Heart left ventricle (tissue), 16 donors: ENCODE data around the gene TDO2. TPM values are rescaled to one million over a fixed set of nuclear protein-coding genes. Genes with fewer than 3 reads are reported as not detected.

Experiments
- ATAC-seq, 4 donors: fragments of 200-7000 bp; cut with Tn5 transposase; one replicate each; pipeline ENCODE4 v1.9.1; 2020 to 2022; ENCODE audit warnings: moderate library complexity in 4 of 4, mild to moderate bottlenecking in 3 of 4, moderate number of reproducible peaks in 1 of 4
- DNase-seq, 5 donors: peaks; one replicate each; pipeline ENCODE4 v3.0.0-alpha.2; 2020
- H3K27ac ChIP-seq, 12 donors: fragments of 200-600 bp; sonication (generic) in 4 of 12; one replicate each; pipeline versions ENCODE4 v1.5.0 to v1.8.0; 2016 to 2022; ENCODE audit warnings: mild to moderate bottlenecking in 2 of 12
- H3K27me3 ChIP-seq, 9 donors: fragments of 200-600 bp; sonication (generic) in 2 of 9; one replicate each; pipeline versions ENCODE4 v1.5.1 to v1.8.0; 2016 to 2022; ENCODE audit warnings: mild to moderate bottlenecking in 3 of 9
- H3K36me3 ChIP-seq, 9 donors: fragments of 200-600 bp; sonication (generic) in 2 of 9; one replicate each; pipeline versions ENCODE4 v1.5.0 to v1.8.0; 2018 to 2022; ENCODE audit warnings: mild to moderate bottlenecking in 2 of 9
- H3K4me1 ChIP-seq, 12 donors: fragments of 200-600 bp; sonication (generic) in 4 of 12; one replicate each; pipeline versions ENCODE4 v1.5.0 to v1.8.0; 2016 to 2022; ENCODE audit warnings: mild to moderate bottlenecking in 3 of 12
- H3K4me3 ChIP-seq, 12 donors: fragments of 200-600 bp; sonication (generic) in 4 of 12; one replicate each; pipeline versions ENCODE4 v1.5.0 to v1.8.0; 2017 to 2022; ENCODE audit warnings: mild to moderate bottlenecking in 9 of 12, moderate library complexity in 4 of 12
- H3K9me3 ChIP-seq, 12 donors: fragments of 200-600 bp; sonication (generic) in 4 of 12; one replicate each; pipeline versions ENCODE4 v1.5.0 to v1.8.0; 2016 to 2022; ENCODE audit warnings: mild to moderate bottlenecking in 1 of 12
- CTCF ChIP-seq, 12 donors: fragments of 200-600 bp; sonication (generic) in 4 of 12; IDR thresholded peaks; one replicate each; pipeline versions ENCODE4 v1.5.0 to v1.8.0; 2018 to 2022; ENCODE audit warnings: antibody characterized with exemption in 12 of 12, mild to moderate bottlenecking in 5 of 12
- POLR2A ChIP-seq, 2 donors: fragments of 450-650 bp; IDR thresholded peaks; one replicate each; pipeline ENCODE4 v1.6.1; 2017; ENCODE audit warnings: antibody characterized with exemption in 2 of 2, mild to moderate bottlenecking in 2 of 2, moderate library complexity in 2 of 2
- WGBS, 4 donors: extraction: QIAGEN DNeasy Blood & Tissue Kit in 2 of 4; methylation state at CpG; one replicate each; pipeline versions ENCODE4 v1.1.5 to v1.1.7; 2013 to 2018; 5-methylcytosine and 5-hydroxymethylcytosine counted together
- intact Hi-C, 10 donors: fragments of 100-400 bp; cut with DNase I; formaldehyde crosslinking; loops; one replicate each; pipeline versions ENCODE4 v1.11.1 to v1.14.2; 2022
- polyA plus RNA-seq, 2 donors: library from polyadenylated mRNA; stranded (reverse); fragments of 200-250 nt; gene quantifications; one replicate each; pipeline ENCODE4 v1.2.3, GENCODE V29; 2013
- total RNA-seq, 9 donors: library from RNA; depleted of rRNA in 2 of 9; stranded (reverse); fragments of >200 nt in 2 of 9; fragmentation: NEBNext Ultra II Directional in 3 of 9; extraction: Animal tissue kit (Norgen Biotek cat#: 25700) in 3 of 9; gene quantifications; one replicate each; pipeline versions ENCODE4 v1.1.0 to v1.2.4, GENCODE V29; 2016 to 2023
- donor health status: ischemic (EF 13 %, LVEDD 7.1; RV severe dilation, severe dysfunction).
- donor health status: healthy with polysubstance abuse.
- donor health status: DM: no; HTN: yes; CAD: no.
- donor health status: DM: no; HTN: no; CAD: no.
- donor health status: ischemic (EF 25% LVEDD 6.9; RV normal size, moderate dysfunction).
- donor health status: ischemic (EF 25% LVEDD 5.7; RV mildly dilated, moderate dysfunction).
- donor health status: healthy.
- donor health status: DM: yes; HTN: yes; CAD: no.
- donor health status: ischemic (EF 35%, LVEDD 5.7; RV mildly dilated, moderate dysfunction).
- donor health status: nonischemic (EF 11% LVEDD 7.7; RV severe dilation, severe dysfunction).
- donor health status: DM: yes; HTN: yes; CAD: no.
- donor health status: PGD.
- donor health status: ischemic (EF 29% LVEDD 5.4; RV normal size, mild dysfunction).
- donor health status: nonischemic (EF 23%, LVEDD 6.1; RV moderate dilation, normal function).

Gene TDO2
- total and polyA plus RNA-seq, 11 donors = 0.04 to 1.5 (median 0.24) TPM; not detected in 7

- DNase-seq = peak in 3 of 5 donors; percentile 25 to 39 (median 32)
Measured at GRCh38 chr4:155906554-155907247, 3.2 kb downstream of the TDO2 start.

GRCh38 chr4:155907556-155907955, 4.1 kb downstream of the TDO2 start:
- H3K36me3 ChIP-seq = no peaks in the 10 kb centered on the region
- H3K4me3 ChIP-seq = no peak overlapping the region
- intact Hi-C loops = no loop called here
- no peaks in the 10 kb centered on the region for H3K9me3 ChIP-seq
- ATAC-seq = no peak
- H3K4me1 ChIP-seq = peaks cover 0 to 13% (median 0%) of the 10 kb centered on the region in 12 donors
- no peak for DNase-seq
- H3K27ac ChIP-seq = peak overlapping the region in 1 of 12 donors; percentile 61
- TF ChIP-seq POLR2A (IDR thresholded peaks at IDR 0.05) (no peak), CTCF (IDR thresholded peaks at IDR 0.05) (no peak)
- H3K27me3 ChIP-seq = no peaks in the 10 kb centered on the region
- WGBS, 4 donors = 64 to 77% (median 75%) methylated on average over 1 of the region's 1 CpG

More at GRCh38 chr4:155906554-155907247, 3.2 kb downstream of the TDO2 start:
- Histone ChIP-seq H3K36me3 (no peaks in the 10 kb centered on the region), H3K27me3 (no peaks in the 10 kb centered on the region), H3K9me3 (no peaks in the 10 kb centered on the region), H3K4me3 (no peak overlapping the region), H3K4me1 (peaks cover 0 to 13% (median 0%) of the 10 kb centered on the region in 12 donors), H3K27ac (peak overlapping the region in 1 of 12 donors; percentile 61)
- WGBS, 4 donors = 73 to 79% (median 76%) methylated on average over 6 of the region's 6 CpGs
- ATAC-seq = no peak
- TF ChIP-seq CTCF (IDR thresholded peaks at IDR 0.05) = no peak
- no peak for TF ChIP-seq POLR2A (IDR thresholded peaks at IDR 0.05)
- intact Hi-C loops = no loop called here

GRCh38 chr4:155908187-155909139, 5.0 kb downstream of the TDO2 start:
- Histone ChIP-seq H3K27me3 (no peaks in the 10 kb centered on the region), H3K36me3 (no peaks in the 10 kb centered on the region), H3K4me3 (no peak overlapping the region), H3K27ac (no peak overlapping the region), H3K4me1 (peaks cover 0 to 13% (median 0%) of the 10 kb centered on the region in 12 donors), H3K9me3 (no peaks in the 10 kb centered on the region)
- no peak for TF ChIP-seq CTCF (IDR thresholded peaks at IDR 0.05)
- no peak for TF ChIP-seq POLR2A (IDR thresholded peaks at IDR 0.05)
- 86 to 91% (median 90%) methylated on average over 4 of the region's 4 CpGs for WGBS, 4 donors
- DNase-seq (no peak), ATAC-seq (no peak)
- intact Hi-C loops = no loop called here
